Natural killer cell (primary cell): ENCODE data around the gene SH3TC2. TPM values are rescaled to one million over a fixed set of nuclear protein-coding genes. Genes with fewer than 3 reads are reported as not detected.

Experiments used
- ATAC-seq, 3 donors: fragments of 150-1000 bp in 2 of 3; fragments of 200-7000 bp in 1 of 3; cut with Tn5 transposase; 1 replicate in 1 of 3; 2 replicates in 2 of 3; pipeline ENCODE4 v1.10.0; 2021; ENCODE audit warnings: mild to moderate bottlenecking in 2 of 3, moderate library complexity in 2 of 3
- DNase-seq, 2 donors: peaks; one replicate each; pipeline versions ENCODE4 v3.0.0 to v3.0.0-alpha.2; 2013 to 2021; ENCODE audit warnings: mixed read lengths in 1 of 2
- H3K27ac ChIP-seq: one replicate; pipeline ENCODE4 v1.5.1; 2013; ENCODE audit warnings: mild to moderate bottlenecking, low read length
- H3K27me3 ChIP-seq: one replicate; pipeline ENCODE4 v1.6.1; 2013; ENCODE audit warnings: low read length; ENCODE audit not compliant: control insufficient read depth, insufficient read depth
- H3K36me3 ChIP-seq: one replicate; pipeline ENCODE4 v1.6.1; 2013; ENCODE audit warnings: low read length; ENCODE audit not compliant: control insufficient read depth, insufficient read depth
- H3K4me1 ChIP-seq: one replicate; pipeline ENCODE4 v1.6.1; 2013; ENCODE audit warnings: low read length; ENCODE audit not compliant: control insufficient read depth, insufficient read depth
- H3K4me3 ChIP-seq: one replicate; pipeline ENCODE4 v1.5.1; 2013; ENCODE audit warnings: low read length
- H3K9me3 ChIP-seq: one replicate; pipeline ENCODE4 v1.6.1; 2013; ENCODE audit warnings: low read length; ENCODE audit not compliant: control insufficient read depth, insufficient read depth
- H3K27ac Mint-ChIP-seq, 2 donors: one replicate each; pipeline ENCODE4 v1.8.0; 2022; ENCODE audit warnings: mild to moderate bottlenecking in 2 of 2, mixed read lengths in 2 of 2, moderate library complexity in 1 of 2
- H3K27me3 Mint-ChIP-seq, 2 donors: one replicate each; pipeline ENCODE4 v1.8.0; 2022; ENCODE audit warnings: low read depth in 2 of 2, mixed read lengths in 2 of 2
- H3K36me3 Mint-ChIP-seq: one replicate; pipeline ENCODE4 v1.8.0; 2022; ENCODE audit warnings: mixed read lengths
- H3K4me1 Mint-ChIP-seq, 2 donors: one replicate each; pipeline ENCODE4 v1.8.0; 2022; ENCODE audit warnings: mixed read lengths in 2 of 2
- H3K4me3 Mint-ChIP-seq: one replicate; pipeline ENCODE4 v1.8.0; 2022; ENCODE audit warnings: mild to moderate bottlenecking, moderate library complexity, mixed read lengths
- H3K9me3 Mint-ChIP-seq, 2 donors: one replicate each; pipeline ENCODE4 v1.8.0; 2022; ENCODE audit warnings: mixed read lengths in 2 of 2
- WGBS: methylation state at CpG from one replicate; pipeline ENCODE4 v1.1.7; 2013; ENCODE audit warnings: missing lambda C conversion rate; ENCODE audit not compliant: insufficient coverage; 5-methylcytosine and 5-hydroxymethylcytosine counted together
- intact Hi-C: fragments of 100-400 bp; cut with micrococcal nuclease; formaldehyde crosslinking; loops from one replicate; pipeline ENCODE4 v1.14.2; 2022
- total RNA-seq, 4 donors: library from RNA; stranded (reverse); fragments of 120-200 nt in 1 of 4; gene quantifications; one replicate each; pipeline versions ENCODE4 v1.2.3 to v1.2.4, GENCODE V29; 2013 to 2022
- TF ChIP-seq, protein P1 (sequence below): fragments of 200-600 bp; IDR thresholded peaks from one replicate; pipeline ENCODE4 v1.8.0; 2022; ENCODE audit warnings: antibody characterized with exemption

SH3TC2 gene
- total RNA-seq, 3 donors from 2014 or later (not counting 1 experiment from before 2014, with no cell fraction given): 0.11 to 0.68 (median 0.58) TPM

GRCh38 chr5:149011084-149011483 is 51.8 kb downstream of the SH3TC2 start:
- 98% methylated on average over 3 of the region's 3 CpGs for WGBS
- no peaks in the 10 kb centered on the region for H3K27me3 Mint-ChIP-seq
- DNase-seq: no peak
- Histone ChIP-seq H3K27me3 (no peaks in the 10 kb centered on the region), H3K4me1 (no peaks in the 10 kb centered on the region), H3K36me3 (no peaks in the 10 kb centered on the region), H3K27ac (no peak overlapping the region), H3K4me3 (no peak overlapping the region), H3K9me3 (no peaks in the 10 kb centered on the region)
- H3K27ac Mint-ChIP-seq: no peak overlapping the region
- H3K9me3 Mint-ChIP-seq: no peaks in the 10 kb centered on the region
- TF ChIP-seq, protein P1, sequence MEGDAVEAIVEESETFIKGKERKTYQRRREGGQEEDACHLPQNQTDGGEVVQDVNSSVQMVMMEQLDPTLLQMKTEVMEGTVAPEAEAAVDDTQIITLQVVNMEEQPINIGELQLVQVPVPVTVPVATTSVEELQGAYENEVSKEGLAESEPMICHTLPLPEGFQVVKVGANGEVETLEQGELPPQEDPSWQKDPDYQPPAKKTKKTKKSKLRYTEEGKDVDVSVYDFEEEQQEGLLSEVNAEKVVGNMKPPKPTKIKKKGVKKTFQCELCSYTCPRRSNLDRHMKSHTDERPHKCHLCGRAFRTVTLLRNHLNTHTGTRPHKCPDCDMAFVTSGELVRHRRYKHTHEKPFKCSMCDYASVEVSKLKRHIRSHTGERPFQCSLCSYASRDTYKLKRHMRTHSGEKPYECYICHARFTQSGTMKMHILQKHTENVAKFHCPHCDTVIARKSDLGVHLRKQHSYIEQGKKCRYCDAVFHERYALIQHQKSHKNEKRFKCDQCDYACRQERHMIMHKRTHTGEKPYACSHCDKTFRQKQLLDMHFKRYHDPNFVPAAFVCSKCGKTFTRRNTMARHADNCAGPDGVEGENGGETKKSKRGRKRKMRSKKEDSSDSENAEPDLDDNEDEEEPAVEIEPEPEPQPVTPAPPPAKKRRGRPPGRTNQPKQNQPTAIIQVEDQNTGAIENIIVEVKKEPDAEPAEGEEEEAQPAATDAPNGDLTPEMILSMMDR: no peak
- H3K4me3 Mint-ChIP-seq: no peak overlapping the region
- ATAC-seq: no peak
- intact Hi-C loops: no loop called here
- H3K36me3 Mint-ChIP-seq: no peaks in the 10 kb centered on the region
- peaks cover 8 to 11% of the 10 kb centered on the region in 2 donors for H3K4me1 Mint-ChIP-seq

GRCh38 chr5:149007174-149007573 is 55.7 kb downstream of the SH3TC2 start:
- H3K27me3 Mint-ChIP-seq: peaks cover 0 to 3% of the 10 kb centered on the region in 2 donors
- no peak overlapping the region for H3K4me3 ChIP-seq
- TF ChIP-seq, protein P1: no peak
- H3K4me1 Mint-ChIP-seq: no peaks in the 10 kb centered on the region
- DNase-seq (no peak), ATAC-seq (no peak)
- no peaks in the 10 kb centered on the region for H3K9me3 Mint-ChIP-seq
- no peak overlapping the region for H3K27ac Mint-ChIP-seq
- no peak overlapping the region for H3K4me3 Mint-ChIP-seq
- no peaks in the 10 kb centered on the region for H3K27me3 ChIP-seq
- no peaks in the 10 kb centered on the region for H3K4me1 ChIP-seq
- intact Hi-C loops: no loop called here
- H3K36me3 ChIP-seq: no peaks in the 10 kb centered on the region
- H3K27ac ChIP-seq: no peak overlapping the region
- H3K36me3 Mint-ChIP-seq: no peaks in the 10 kb centered on the region
- no peaks in the 10 kb centered on the region for H3K9me3 ChIP-seq

DNA sequence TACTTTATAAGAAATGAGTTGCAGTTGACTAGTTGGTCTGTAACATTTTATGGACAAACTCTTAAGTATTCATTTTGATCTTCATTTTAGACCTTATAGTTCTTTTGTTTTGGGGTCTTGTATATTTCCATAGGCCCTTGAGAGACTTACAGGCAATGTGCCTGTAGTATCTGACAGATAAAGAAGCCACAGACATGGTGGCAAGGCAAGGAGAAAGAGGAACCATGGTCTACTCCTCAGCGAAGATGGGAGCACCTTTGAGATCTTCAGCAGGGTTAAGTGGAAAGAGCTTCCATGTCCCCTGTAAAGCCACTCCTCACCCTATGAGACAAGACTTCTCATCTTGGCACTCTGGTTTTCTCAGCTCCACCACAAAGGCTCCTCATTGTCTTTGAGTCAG is 56.4 kb downstream of the SH3TC2 start:
- ATAC-seq (no peak), DNase-seq (no peak)
- intact Hi-C loops: no loop called here
- H3K27me3 ChIP-seq: no peaks in the 10 kb centered on the region
- H3K36me3 Mint-ChIP-seq: no peaks in the 10 kb centered on the region
- H3K4me1 ChIP-seq: no peaks in the 10 kb centered on the region
- no peaks in the 10 kb centered on the region for H3K9me3 ChIP-seq
- H3K4me3 ChIP-seq: no peak overlapping the region
- H3K9me3 Mint-ChIP-seq: no peaks in the 10 kb centered on the region
- H3K27me3 Mint-ChIP-seq: peaks cover 5 to 6% of the 10 kb centered on the region in 2 donors
- H3K27ac Mint-ChIP-seq: no peak overlapping the region
- no peaks in the 10 kb centered on the region for H3K4me1 Mint-ChIP-seq
- no peaks in the 10 kb centered on the region for H3K36me3 ChIP-seq
- H3K27ac ChIP-seq: no peak overlapping the region
- WGBS: no CpG with 5 or more reads among the region's 1 CpG
- TF ChIP-seq, protein P1: no peak
- no peak overlapping the region for H3K4me3 Mint-ChIP-seq

DNA sequence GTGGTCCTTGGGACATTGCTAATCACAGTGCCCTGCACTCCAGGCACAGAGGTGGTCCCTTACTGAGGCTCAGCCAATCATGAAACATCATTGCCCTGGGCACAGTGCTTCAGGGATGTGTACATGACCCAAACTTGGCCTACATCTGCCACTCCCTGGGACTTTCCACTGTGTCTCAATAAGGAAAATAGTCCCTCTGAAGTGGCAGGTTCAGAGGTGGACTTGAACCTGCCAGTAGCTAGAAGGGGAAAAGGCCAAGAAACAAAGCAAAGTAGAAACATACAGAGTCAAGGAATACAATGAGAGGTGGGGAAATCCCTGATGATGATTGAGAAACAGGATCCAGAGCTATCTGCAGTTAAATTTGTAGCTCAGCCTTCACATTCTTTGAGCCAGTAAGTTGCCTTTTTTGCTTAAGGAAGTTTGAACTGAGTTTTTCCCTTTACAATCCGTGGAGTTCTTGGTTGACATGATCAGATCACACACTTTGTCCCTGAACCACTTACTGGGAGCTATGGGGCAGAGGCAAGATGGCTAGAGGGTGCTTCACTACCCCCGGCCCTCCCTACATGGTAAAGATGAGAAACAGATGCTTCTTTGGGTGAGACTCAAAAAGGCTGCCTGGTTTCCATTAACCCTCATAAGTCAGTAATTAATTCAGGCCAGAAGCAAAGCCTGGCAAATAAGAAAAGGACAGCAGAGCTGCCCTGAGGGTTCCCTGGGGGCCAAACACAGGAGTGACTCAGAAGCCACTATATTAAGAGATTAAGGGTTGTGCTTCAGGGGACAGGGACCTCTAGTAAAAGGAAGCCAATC is 57.6 kb downstream of the SH3TC2 start:
- no peak overlapping the region for H3K27ac ChIP-seq
- H3K27me3 Mint-ChIP-seq: peaks cover 7 to 10% of the 10 kb centered on the region in 2 donors
- no peak overlapping the region for H3K4me3 Mint-ChIP-seq
- no peaks in the 10 kb centered on the region for H3K4me1 Mint-ChIP-seq
- no peak for ATAC-seq
- no peaks in the 10 kb centered on the region for H3K9me3 Mint-ChIP-seq
- intact Hi-C loops: no loop called here
- no peaks in the 10 kb centered on the region for H3K36me3 Mint-ChIP-seq
- H3K36me3 ChIP-seq: no peaks in the 10 kb centered on the region
- TF ChIP-seq, protein P1: no peak
- DNase-seq: no peak
- H3K9me3 ChIP-seq: no peaks in the 10 kb centered on the region
- H3K4me3 ChIP-seq: no peak overlapping the region
- no peaks in the 10 kb centered on the region for H3K4me1 ChIP-seq
- 78% methylated on average over 1 of the region's 2 CpGs for WGBS
- no peaks in the 10 kb centered on the region for H3K27me3 ChIP-seq
- H3K27ac Mint-ChIP-seq: peak overlapping the region in 1 of 2 donors; percentile 27
